ENCODE data around the gene HDAC6. TPM values are rescaled to one million over a fixed set of nuclear protein-coding genes. Genes with fewer than 3 reads are reported as not detected.

Gene HDAC6
- total RNA-seq, 1 donor from 2014 or later = 47.1 TPM

Other genes with a start within 250 kb of the HDAC6 start
- 343 TPM for gene RBM3, start 227.6 kb upstream of the HDAC6 start, total RNA-seq
- gene WDR13, start 204.6 kb upstream of the HDAC6 start, total RNA-seq = 96.9 TPM
- gene WAS, start 118.3 kb upstream of the HDAC6 start, total RNA-seq = 22.0 TPM
- gene SUV39H1, start 105.3 kb upstream of the HDAC6 start, total RNA-seq = 5.1 TPM
- gene GLOD5, start 40.3 kb upstream of the HDAC6 start, total RNA-seq = not detected
- gene GATA1, start 15.5 kb upstream of the HDAC6 start, total RNA-seq = not detected
- gene ERAS, start 24.4 kb downstream of the HDAC6 start, total RNA-seq = not detected
- gene PCSK1N, start 33.5 kb downstream of the HDAC6 start, total RNA-seq = not detected
- 22.1 TPM for gene TIMM17B, start 95.7 kb downstream of the HDAC6 start, total RNA-seq
- 50.6 TPM for gene PQBP1, start 95.9 kb downstream of the HDAC6 start, total RNA-seq
- 24.5 TPM for gene SLC35A2, start 109.6 kb downstream of the HDAC6 start, total RNA-seq
- 5.7 TPM for gene PIM2, start 117.0 kb downstream of the HDAC6 start, total RNA-seq
- 40.0 TPM for gene OTUD5, start 155.5 kb downstream of the HDAC6 start, total RNA-seq
- gene KCND1, start 169.8 kb downstream of the HDAC6 start, total RNA-seq = 1.3 TPM
- gene GRIPAP1, start 200.2 kb downstream of the HDAC6 start, total RNA-seq = 37.6 TPM
- 103 TPM for gene TFE3, start 241.3 kb downstream of the HDAC6 start, total RNA-seq